Esophagus squamous epithelium (tissue), 5 donors: ENCODE results near the gene GLB1L2. TPM values are rescaled to one million over a fixed set of nuclear protein-coding genes. Genes with fewer than 3 reads are reported as not detected.

ENCODE experiments used
- DNase-seq: peaks from one replicate; lab custom pipeline; 2025; lab: John Stamatoyannopoulos, UW
- H3K27ac ChIP-seq, 4 donors: fragments of 200-600 bp; sonication (generic); one replicate each; pipeline ENCODE4 v1.5.1; 2016 to 2019; ENCODE audit warnings: mild to moderate bottlenecking in 1 of 4
- H3K27me3 ChIP-seq, 4 donors: fragments of 200-600 bp; sonication (generic); 1 replicate in 3 of 4; 2 replicates in 1 of 4; pipeline versions ENCODE4 v1.5.1 to v1.6.0; 2017 to 2021; ENCODE audit warnings: antibody characterized with exemption in 1 of 4
- H3K36me3 ChIP-seq, 3 donors: fragments of 200-600 bp; sonication (generic); one replicate each; pipeline ENCODE4 v1.5.1; 2016 to 2019
- H3K4me1 ChIP-seq, 3 donors: fragments of 200-600 bp; sonication (generic); one replicate each; pipeline ENCODE4 v1.5.1; 2017 to 2019
- H3K4me3 ChIP-seq, 4 donors: fragments of 200-600 bp; sonication (generic); 1 replicate in 3 of 4; 2 replicates in 1 of 4; pipeline ENCODE4 v1.5.1; 2016 to 2019; ENCODE audit warnings: mild to moderate bottlenecking in 2 of 4, moderate library complexity in 1 of 4
- H3K9me3 ChIP-seq, 3 donors: fragments of 200-600 bp; sonication (generic); one replicate each; pipeline ENCODE4 v1.5.1; 2016 to 2019
- CTCF ChIP-seq, 6 experiments: fragments of 450-650 bp in 4 of 6; fragments of 200-600 bp in 2 of 6; sonication (generic) in 2 of 6; IDR thresholded peaks; one replicate each; pipeline ENCODE4 v1.5.1; 2016 to 2019; ENCODE audit warnings: antibody characterized with exemption in 6 of 6, mild to moderate bottlenecking in 4 of 6, moderate library complexity in 4 of 6
- POLR2A ChIP-seq, 4 donors: fragments of 450-650 bp; IDR thresholded peaks; one replicate each; pipeline ENCODE4 v1.6.1; 2017; ENCODE audit warnings: antibody characterized with exemption in 4 of 4, mild to moderate bottlenecking in 4 of 4, moderate library complexity in 3 of 4
- WGBS, 2 donors: methylation state at CpG; one replicate each; pipeline ENCODE4 v1.1.5; 2018; 5-methylcytosine and 5-hydroxymethylcytosine counted together
- intact Hi-C: fragments of 100-400 bp; cut with DNase I; formaldehyde crosslinking; loops from one replicate; pipeline ENCODE4 v1.15.0; 2022
- total RNA-seq, 4 donors: library from RNA; depleted of rRNA; stranded (reverse); fragments of >200 nt; gene quantifications; one replicate each; pipeline ENCODE4 v1.1.0, GENCODE V29; 2016
- donor health status: DM: yes; HTN: yes; CAD: no.

The GLB1L2 gene
- total RNA-seq, 4 donors from 2014 or later, result 2.8 to 7.8 (median 3.7) TPM

- TF ChIP-seq CTCF (IDR thresholded peaks at IDR 0.05) (no peak), POLR2A (IDR thresholded peaks at IDR 0.05) (no peak)
- 50 to 80% methylated on average over 1 to 4 of the region's 4 CpGs for WGBS, 2 donors
- intact Hi-C loops, result no loop called here
- no peaks in the 10 kb centered on the region for H3K36me3 ChIP-seq
- H3K9me3 ChIP-seq, result no peaks in the 10 kb centered on the region
- peaks cover 0 to 6% (median 0%) of the 10 kb centered on the region in 3 donors for H3K4me1 ChIP-seq
- H3K27ac ChIP-seq, result no peak overlapping the region
- no peak for DNase-seq
- peaks cover 0 to 10% (median 0%) of the 10 kb centered on the region in 4 donors for H3K27me3 ChIP-seq
- H3K4me3 ChIP-seq, result no peak overlapping the region
These were observed 13.4 kb downstream of the GLB1L2 start for GRCh38 chr11:134345237-134345550.

GRCh38 chr11:134346101-134346975 lies 14.6 kb downstream of the GLB1L2 start:
- Histone ChIP-seq H3K4me1 (peaks cover 0 to 6% (median 0%) of the 10 kb centered on the region in 3 donors), H3K27me3 (peaks cover 0 to 10% (median 0%) of the 10 kb centered on the region in 4 donors), H3K27ac (no peak overlapping the region), H3K4me3 (no peak overlapping the region), H3K9me3 (no peaks in the 10 kb centered on the region), H3K36me3 (no peaks in the 10 kb centered on the region)
- intact Hi-C loops, result no loop called here
- no peak for DNase-seq
- 64 to 74% methylated on average over 7 to 9 of the region's 22 CpGs for WGBS, 2 donors
- no peak for TF ChIP-seq CTCF (IDR thresholded peaks at IDR 0.05)
- TF ChIP-seq POLR2A (IDR thresholded peaks at IDR 0.05), result no peak

- TF ChIP-seq POLR2A (IDR thresholded peaks at IDR 0.05), result no peak
- TF ChIP-seq CTCF (IDR thresholded peaks at IDR 0.05), result no peak
- peaks cover 0 to 7% (median 0%) of the 10 kb centered on the region in 4 donors for H3K27me3 ChIP-seq
- no peaks in the 10 kb centered on the region for H3K36me3 ChIP-seq
- H3K4me1 ChIP-seq, result peaks cover 0 to 6% (median 0%) of the 10 kb centered on the region in 3 donors
- 74 to 94% methylated on average over 3 to 4 of the region's 5 CpGs for WGBS, 2 donors
- H3K27ac ChIP-seq, result no peak overlapping the region
- H3K9me3 ChIP-seq, result no peaks in the 10 kb centered on the region
- intact Hi-C loops, result no loop called here
- H3K4me3 ChIP-seq, result no peak overlapping the region
- no peak for DNase-seq
These were observed 15.2 kb downstream of the GLB1L2 start for GRCh38 chr11:134346976-134347350.

- Histone ChIP-seq H3K27ac (no peak overlapping the region), H3K4me1 (peaks cover 0 to 6% (median 0%) of the 10 kb centered on the region in 3 donors), H3K36me3 (no peaks in the 10 kb centered on the region), H3K4me3 (no peak overlapping the region), H3K9me3 (no peaks in the 10 kb centered on the region), H3K27me3 (peaks cover 0 to 4% (median 0%) of the 10 kb centered on the region in 4 donors)
- TF ChIP-seq POLR2A (IDR thresholded peaks at IDR 0.05), result no peak
- TF ChIP-seq CTCF (IDR thresholded peaks at IDR 0.05), result no peak
- intact Hi-C loops, result no loop called here
- 79 to 84% methylated on average over 5 to 10 of the region's 10 CpGs for WGBS, 2 donors
- DNase-seq, result no peak
These were observed 15.7 kb downstream of the GLB1L2 start for GRCh38 chr11:134347441-134347840.

- Histone ChIP-seq H3K9me3 (no peaks in the 10 kb centered on the region), H3K4me1 (peaks cover 0 to 6% (median 0%) of the 10 kb centered on the region in 3 donors), H3K27ac (no peak overlapping the region), H3K4me3 (no peak overlapping the region), H3K36me3 (no peaks in the 10 kb centered on the region), H3K27me3 (peaks cover 0 to 4% (median 0%) of the 10 kb centered on the region in 4 donors)
- DNase-seq, result no peak
- 59 to 71% methylated on average over 6 of the region's 6 CpGs for WGBS, 2 donors
- intact Hi-C loops, result no loop called here
- TF ChIP-seq CTCF (IDR thresholded peaks at IDR 0.05) (no peak), POLR2A (IDR thresholded peaks at IDR 0.05) (no peak)
These were observed 17.5 kb downstream of the GLB1L2 start for GRCh38 chr11:134349109-134349801.
